Islet precursor cell (in vitro differentiated cells): Measurements from ENCODE around the gene TMEM242.

ENCODE experiments used
- DNase-seq: peaks from one replicate; pipeline ENCODE4 v3.0.0-alpha.2; 2018

Gene TMEM242

DNA sequence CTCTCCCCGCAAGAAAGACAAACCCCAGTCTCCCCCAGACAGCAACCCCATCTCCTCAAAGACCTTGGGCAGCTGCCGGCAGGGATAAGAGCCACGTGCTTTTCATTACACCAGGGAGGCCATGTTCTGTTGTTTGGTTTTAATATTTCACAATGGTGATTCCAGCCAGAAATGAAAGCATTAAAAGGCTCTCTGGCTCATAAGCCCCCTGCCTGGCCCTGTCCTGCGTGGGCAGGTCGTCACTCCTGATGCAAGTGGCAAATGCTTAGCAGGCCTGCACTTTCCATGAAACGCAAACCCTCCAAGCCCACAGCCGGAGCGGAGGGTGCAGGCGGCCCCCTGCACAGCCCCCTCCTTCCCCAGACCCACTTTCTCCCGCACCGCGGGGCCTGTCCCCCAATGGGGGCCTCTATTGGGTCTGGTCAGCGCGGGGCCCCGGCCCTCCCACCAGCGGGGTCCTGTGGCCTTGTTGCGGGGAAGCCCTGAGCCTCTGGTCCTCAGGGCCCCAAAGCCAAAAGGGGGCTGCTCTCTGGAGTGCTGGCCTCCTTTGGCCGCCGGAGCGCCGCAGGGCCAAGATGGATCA, 77.2 kb downstream of the TMEM242 start:
- DNase-seq: no peak

GRCh38 chr6:157245436-157245835, 77.9 kb downstream of the TMEM242 start:
- DNase-seq: no peak

DNA sequence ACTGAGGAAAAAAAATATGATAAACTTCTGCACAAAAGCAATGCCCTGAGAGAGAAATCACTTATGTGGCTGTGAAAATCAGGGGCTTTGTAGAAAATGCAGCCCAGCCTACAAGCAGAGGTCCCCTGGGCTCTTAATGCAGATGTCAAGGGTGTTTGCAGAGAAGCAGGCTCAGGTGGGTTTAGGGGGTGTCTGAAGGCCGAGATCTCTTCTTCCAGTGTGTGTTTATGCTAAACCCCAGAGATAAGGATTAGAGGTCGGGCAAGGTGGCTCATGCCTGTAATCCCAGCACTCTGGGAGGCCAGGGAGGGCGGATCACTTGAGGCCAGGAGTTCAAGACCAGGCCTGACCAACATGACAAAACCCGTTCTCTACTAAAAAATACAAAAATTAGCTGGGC, 78.5 kb downstream of the TMEM242 start:
- no peak for DNase-seq

DNA sequence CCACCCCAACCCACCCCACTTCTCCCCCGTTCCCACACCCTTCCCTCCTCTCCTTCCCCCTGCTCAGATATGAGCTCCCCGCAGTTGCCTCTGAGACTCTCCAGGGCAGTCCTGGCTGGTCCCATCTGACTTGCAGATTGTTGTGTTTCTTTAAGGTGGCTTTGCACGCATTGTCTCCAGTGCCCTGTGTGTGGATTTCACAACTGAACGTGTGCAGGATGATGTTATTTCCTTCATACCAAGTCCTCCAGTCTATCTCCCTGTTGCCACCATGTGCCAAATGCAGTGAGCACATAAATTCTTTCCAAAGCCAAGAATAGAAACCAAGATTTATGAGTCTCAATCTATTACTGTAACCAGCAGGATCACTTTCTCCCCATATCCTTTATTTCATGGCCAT, 79.1 kb downstream of the TMEM242 start:
- DNase-seq: no peak

- no peak for DNase-seq
Measured at GRCh38 chr6:157242791-157243190, 80.5 kb downstream of the TMEM242 start.

- no peak for DNase-seq
Measured at GRCh38 chr6:157240960-157241311, 82.4 kb downstream of the TMEM242 start.

GRCh38 chr6:157240059-157240959, 83.0 kb downstream of the TMEM242 start:
- DNase-seq: peak; percentile 70

DNA sequence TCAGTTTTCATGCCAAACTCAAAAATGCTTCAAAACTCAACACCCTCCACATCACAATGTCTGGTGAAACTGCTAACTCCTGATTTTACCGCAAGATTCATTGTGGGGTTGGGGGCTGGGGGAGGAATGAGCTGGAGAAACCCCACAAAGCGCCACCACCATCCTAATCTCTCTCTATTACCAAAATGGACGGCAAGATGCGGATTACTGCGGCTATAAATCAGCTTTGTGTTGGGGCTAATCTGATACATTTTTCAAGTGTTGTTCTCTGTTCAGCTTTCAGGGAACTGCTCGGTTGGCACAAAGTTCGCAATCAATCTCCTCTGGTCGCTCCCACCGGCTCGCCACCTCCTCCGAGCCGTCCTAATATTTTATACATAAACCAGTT, 83.7 kb downstream of the TMEM242 start:
- no peak for DNase-seq
